CD4-positive, alpha-beta T cell treated with Interleukin-1 beta for 1 hour (primary cell): ENCODE results near the gene RAB38.

Experiments
- DNase-seq, 2 donors: peaks; one replicate each; pipeline ENCODE4 v3.0.0-alpha.2; 2020 to 2022

Gene RAB38

DNA sequence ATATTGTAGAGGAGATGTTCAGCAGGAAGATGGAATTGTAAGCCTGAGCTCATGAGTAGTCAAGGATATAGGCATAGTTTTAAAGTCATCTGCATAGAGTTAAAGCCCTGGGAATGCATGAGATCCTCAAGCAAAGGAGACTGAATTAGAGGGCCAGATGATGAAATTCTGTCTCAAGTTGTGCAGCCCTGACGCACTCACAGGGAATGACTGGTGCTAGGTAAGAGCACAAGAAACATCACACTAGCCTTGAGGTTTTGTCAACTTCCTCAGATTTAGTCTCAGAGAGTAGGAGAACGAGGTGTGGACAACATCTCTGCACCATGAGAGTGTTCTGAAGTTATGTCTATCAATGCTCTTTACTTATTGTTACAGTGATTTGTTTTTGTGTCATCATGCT, 5.8 kb downstream of the RAB38 start:
- no peak for DNase-seq

DNA sequence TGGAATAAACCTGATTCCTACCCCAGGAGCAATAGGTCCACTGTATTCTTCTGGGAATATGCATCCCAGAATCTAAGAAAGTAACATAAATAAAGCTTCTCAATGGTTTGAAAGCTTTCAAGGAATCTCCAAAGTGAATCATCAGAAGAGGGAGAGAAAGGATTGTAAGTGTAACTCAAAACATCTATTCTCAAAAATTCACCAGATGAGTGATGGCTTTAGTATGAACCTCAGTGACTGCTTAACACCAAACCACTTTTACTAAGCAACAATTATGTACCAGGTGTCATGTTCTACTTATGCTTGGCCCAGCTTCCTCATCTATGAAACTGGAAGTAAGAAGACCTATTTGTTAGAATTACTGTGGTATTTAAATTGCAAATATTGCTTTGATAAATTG, 7.4 kb downstream of the RAB38 start:
- DNase-seq: no peak

DNA sequence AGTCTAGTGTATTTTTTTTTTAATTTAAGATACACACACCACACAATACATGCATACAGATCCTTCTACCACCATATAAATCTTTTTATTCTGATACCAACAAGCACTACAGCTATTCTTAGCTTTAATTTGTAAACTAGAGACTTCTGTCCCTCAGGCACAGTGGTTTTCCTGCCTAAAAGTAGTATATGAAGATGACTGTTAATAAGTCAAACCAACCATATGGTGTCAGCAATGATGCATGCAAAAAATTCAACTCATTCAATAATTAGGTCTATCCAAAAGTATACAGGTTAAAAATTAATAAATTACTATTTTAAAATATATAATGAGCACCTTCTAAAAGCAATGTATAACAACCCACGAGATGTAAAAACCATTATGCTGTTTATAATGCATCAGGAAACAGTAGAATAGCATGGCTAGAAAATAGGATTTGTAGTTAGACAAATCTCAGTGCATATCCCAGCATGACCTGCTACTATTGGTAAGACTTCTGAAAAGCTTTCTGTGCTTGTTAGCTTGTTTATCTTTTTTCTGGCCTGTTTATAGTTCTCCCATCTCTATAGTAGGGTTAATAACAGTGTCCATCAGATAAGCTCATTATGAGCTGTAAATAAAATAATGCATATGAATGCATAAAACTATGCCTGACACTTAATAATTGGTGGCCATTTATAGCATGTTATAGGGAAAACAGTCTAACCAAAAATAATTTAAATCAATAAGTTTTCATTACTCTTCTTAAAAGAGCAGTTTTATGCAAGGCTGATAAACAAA, 10.2 kb downstream of the RAB38 start:
- no peak for DNase-seq

DNA sequence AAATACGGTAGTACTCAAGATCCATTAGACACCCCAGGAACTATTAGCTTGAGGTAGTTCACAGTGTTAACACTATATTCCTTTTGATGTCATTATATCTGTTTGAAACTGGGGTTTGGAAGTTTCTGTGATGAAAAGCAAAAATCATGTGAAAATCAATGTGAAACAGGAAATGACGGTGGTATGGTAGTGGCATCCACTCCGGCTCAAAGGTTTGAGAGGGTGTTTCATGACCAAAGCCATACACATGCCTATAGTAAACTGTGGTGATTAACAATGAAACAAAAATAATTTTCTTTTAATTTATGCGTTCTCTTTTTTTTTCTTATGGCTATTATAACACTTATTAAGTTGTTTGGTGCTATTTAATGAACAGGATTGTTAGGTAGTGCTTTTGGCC, 10.9 kb downstream of the RAB38 start:
- DNase-seq: no peak

DNA sequence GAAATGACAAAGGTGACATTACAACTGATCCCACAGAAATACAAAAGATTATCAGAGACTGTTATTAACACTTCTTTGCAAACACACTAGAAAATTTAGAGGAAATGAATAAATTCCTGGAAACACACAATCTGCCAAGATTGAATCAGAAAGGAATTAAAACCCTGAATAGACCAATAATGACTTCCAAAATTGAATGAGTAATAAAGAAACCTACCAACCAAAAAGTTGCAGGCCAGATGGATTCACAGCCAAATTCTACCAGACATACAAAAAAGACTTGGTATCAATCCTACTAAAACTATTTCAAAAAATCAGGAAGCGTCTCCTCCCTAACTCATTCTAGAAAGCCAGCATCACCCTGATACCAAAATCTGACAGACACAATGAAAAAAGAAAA, 17.2 kb downstream of the RAB38 start:
- no peak for DNase-seq

DNA sequence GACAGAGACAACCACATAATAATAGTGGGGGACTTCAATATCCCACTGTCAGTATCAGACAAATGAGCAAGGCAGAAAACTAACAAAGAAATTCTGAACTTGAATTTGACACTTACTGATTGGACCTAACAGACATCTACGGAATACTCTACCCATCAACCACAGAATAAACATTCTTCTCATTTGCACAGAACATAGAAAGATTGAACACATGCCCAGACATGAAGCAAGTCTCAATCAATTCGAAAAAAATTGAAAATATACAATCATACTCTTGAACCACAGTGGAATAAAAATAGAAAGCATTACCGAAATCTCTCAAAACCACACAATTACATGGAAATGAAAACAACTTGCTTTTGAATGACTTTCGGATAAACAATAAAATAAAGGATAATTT, 17.9 kb downstream of the RAB38 start:
- DNase-seq: no peak

DNA sequence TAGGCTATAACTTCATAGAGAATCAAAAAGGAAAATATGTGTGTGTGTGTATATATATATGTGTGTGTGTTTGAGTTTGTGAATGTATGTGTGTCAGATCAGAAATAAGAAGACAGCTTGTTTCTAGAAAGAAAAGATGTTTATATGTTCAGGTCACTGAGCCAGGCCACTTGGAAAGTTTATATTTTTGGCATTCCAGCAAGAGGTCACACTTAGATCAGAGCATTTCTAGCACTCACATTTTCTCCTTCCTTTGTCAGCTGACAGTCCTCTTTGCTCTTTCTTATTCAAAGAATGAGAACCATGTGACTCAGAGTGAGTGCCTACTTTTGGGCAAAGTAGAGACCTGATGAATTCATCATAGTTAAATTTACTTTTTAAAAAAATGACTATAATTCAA, 22.9 kb downstream of the RAB38 start:
- DNase-seq: no peak

DNA sequence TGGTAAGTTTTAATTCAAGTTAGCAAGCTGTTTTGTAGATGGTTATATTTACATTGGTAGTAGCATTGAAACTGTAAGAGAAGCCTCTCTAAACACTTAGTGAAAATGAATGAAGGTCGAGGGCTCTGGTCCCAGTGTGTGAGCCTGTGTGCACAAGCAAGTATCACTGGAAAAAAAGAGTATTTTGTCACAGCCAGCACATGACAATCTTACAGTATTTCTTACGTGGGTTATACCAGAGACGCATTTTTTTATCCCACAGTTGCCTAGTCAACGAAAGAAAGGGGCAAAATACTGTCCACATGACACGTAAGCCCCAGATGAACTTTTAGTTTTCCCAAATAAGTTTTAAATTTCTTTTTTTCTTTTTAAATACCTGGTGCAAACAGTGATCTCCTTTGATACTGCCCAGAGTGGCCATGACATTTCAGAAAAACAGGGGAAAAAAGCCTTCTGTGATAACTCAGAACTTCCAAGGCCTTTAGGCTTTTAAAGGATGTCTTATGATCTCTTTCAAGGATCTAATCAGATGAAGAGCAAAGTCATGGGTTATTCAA, 23.5 kb downstream of the RAB38 start:
- no peak for DNase-seq

DNA sequence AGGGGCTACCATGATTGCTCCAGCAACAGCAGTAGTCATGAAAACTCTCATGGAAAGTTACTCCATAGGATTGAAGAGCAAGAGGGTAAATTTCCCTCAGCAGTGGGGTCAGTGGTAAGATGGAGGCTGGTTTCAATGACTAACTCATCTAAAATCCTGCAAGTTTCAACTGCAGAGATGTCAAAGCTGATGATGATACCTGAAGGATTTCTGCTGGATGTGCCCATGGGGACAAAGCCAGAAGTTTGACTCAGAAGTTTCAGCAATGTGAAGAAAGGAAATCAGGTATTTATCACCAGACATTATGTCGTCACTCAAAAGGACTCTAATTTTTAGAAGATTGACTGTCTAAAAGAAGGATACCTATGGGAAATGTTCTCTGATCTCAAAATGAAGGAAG, 29.1 kb downstream of the RAB38 start:
- no peak for DNase-seq

DNA sequence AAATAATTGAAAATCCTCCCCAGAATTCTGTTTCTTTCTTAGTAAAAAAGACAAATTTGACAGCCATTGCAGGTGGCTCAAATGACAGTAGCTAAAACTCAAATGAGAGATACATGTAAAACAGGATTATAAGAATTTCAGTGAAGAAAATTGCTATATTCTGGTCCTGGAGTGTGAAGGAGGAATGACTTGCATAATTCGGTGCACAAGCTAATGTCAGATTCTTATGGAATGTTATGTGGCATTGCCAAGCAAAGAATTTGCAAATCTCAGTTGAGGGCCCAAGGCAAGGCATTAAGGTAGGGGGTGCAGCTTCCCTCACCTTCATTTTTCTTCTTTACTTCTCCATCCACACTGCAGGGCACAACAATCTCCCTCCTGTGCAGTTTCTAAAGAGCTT, 35.4 kb downstream of the RAB38 start:
- DNase-seq: no peak

DNA sequence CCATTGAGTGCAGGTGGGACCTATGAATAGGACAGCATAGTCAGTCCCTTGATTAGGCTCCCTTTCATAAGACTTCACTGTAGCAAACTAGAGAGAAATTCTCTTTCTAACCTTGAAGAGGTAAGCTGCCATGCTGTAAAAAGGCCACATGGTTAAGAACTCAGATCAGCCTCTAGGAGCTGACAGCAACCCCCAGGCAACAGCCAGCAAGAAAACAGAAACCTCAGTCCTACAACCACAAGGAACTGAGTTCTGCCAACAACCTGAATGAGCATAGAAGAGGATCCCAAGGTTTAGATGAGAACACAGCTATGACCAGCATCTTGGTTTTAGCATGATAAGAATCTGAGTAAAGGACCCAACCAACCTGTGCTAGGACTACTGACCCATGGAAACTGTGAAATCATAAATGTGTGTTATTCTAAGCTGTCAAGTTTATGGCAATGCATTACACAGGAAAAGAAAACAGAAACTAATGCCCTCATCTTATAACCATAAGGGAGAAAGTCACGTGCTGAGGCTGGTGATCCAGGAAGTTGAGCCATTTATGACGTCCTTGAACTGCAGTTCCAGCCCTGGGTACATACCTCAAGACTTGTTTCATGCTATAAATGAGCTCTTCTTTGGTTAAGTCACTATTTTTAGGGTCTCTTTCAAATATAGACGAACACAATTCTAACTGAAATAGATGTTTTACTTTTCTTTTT, 43.3 kb downstream of the RAB38 start:
- no peak for DNase-seq

DNA sequence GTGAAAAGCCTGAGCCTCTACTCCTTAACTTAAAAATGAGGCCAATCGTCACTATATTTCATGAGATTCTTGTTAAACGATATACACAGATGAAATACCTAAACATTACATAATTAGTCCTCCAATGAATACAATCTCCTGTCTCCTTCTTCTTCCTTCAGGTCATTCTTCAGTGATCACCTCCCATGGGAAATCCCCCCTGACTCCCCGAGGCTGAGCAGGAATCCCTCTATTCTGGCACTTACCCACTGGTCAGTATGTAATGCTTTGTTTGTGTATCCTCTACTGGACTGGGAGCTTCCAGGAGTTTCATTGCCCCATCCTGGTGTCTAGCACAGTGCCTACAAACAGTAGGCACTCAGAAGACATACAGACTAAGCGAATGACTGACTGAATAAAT, 52.3 kb downstream of the RAB38 start:
- DNase-seq: no peak

DNA sequence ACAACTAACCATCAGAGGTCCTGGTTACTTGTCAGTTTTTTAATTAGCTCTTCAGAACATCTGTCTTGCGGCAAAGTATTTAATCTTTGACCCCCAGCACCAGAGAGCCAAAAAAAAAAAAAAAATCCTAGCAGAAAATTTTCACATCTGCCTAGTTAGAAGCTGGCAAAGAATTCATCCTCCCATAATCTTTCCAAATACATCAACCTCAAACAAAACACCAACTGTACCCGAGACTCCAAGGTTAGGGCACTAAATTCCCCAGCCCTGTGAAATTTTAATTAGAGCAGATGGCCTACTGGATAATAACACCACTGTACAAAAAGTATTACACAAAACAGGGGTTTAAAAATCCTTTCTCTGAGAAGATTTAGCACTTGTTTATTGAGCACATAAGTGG, 55.7 kb downstream of the RAB38 start:
- DNase-seq: no peak

DNA sequence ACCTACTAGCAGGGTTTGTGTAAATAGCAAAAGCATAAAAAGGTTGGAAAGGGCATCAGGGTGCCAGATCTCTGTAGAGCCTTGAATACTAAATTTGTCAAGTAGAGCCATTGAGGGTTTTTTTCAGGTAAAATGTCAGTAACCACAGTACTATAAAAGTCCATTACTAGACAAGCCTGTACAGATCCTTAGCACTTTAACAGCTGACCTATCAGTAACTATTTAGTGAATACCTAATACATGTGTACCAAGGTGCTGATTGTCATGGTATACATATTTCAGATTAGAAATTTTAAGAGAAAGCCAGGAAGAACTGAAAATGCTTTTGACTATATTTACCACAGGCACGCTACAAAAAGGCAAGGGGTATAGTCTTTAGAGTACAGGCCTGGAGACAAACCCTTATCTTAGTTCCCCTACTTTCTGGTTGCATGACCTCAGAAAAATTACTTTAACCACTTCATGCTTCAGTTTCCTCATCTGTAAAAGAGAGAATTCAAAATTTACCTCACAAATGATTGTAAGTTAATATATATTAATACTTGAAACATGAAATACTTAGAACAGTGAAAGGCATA, 57.9 kb downstream of the RAB38 start:
- DNase-seq: no peak

DNA sequence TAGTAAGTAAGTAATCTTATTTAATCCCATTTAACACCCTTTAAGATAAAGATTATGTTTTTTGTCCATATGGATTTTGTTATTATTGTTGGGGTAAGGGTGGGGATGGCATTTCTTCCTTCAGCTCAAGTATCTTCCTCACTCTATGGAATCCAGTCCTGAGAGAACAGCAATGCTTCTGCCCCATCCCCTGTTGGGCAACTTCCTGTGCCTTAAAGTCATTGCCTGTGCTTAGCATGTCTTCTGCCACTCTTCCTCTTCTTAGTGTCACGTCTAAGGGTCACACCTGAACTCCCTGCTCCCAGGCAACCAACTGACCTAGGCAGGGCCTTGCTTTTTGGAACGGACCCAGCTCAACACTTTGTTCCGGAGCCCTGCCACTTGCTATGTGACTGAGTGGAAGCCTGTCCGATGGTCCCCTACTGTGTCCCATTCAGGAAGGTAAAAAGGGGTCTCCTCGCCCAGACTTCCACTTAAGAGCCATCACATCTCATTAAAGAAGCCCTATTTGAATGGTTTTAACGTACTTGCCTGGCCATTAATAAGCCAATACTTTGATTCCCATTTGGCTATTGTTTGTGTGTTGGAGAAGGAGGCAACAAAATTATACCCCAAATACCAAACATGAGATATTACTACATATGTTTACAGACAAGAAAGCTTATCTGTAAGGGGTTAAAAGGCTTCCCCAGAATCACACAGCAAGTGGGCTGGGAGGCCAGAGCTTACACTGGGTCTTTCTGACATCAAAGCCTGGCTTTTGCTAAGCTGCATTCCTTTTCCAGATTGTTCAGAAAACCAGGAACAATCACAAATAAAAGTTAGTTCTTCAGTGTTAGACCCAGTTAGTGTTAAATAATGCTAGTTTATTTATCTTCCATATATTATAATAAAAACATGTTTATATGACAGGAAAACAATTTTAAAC, 59.2 kb downstream of the RAB38 start:
- no peak for DNase-seq

DNA sequence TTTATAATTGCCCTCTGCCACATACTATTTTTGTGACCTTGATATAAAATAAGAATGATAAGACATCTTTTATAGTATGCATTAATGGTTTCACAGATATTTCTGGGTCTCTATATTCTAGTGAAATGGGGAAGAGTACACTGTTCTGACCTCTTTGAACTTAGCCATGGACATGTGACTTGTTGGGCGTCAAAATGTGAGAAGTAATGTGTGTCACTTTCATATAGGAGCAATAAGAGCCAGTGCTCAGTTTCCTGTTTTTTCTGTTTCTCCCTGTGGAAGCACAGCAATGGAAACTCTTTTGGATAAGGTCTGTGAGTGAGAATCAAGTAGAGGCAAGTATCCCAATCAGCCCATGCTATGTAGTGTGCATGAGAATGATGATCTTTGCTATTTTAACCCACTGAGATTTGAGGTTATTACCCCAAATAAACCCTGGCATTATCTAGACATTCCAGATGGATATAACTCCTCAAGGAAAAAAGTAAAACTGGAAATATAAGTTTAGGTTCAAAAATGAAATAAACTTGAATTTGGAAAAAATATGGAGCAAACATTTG, 60.7 kb downstream of the RAB38 start:
- no peak for DNase-seq

DNA sequence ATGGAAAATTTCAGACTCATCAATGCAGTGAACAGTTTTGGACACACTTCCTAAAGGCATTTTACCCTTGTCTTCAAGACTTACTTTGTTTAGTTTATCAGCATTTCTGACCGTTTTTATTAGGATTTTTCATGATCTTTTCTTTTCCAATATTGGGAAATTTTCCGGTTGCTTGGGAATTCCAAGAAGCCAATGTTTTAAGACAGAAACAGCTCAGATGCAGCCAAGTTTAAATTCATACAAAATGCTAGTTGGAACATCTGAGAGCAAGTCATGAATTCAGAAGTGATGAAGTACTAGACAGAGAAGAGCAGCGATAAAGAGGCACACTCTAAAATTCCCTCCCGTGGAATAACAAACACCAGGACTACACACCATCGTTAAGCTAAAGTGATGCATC, 68.6 kb downstream of the RAB38 start:
- DNase-seq: no peak

DNA sequence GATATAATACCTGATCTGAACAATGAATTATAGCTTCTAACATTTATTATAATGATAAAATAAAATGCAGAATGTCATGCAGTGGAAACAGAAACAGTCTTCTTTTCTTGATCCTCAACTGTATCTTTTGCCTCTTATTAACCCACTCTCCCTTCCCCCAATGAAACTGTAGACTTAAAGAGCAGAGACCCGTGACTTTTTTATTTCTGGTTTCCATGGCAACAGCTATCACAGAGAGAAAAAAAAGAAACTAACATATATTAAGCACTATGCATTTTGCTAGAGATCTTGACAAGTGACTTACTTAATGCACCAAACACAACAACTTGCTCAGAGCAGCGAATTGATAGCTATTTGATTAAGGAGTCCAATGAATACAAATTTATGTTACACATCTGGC, 69.3 kb downstream of the RAB38 start:
- no peak for DNase-seq

DNA sequence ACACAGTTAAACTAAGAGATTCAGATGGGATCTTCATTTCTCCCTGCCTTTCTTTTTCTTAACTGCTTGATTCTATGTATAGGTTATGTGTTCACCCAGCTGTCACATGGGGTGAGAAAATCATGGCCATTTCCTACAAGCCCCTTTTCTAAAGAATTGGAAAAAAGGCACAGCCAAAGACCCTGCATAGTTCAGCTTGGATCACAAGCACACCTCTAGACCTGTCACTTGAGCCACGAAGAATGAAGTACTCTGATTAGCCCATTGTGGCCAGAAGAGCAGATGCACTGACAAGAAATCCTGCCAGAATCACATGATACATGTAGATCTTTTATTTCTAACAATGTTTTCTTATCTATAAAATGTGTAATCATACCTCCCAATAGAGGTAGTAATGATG, 69.7 kb downstream of the RAB38 start:
- DNase-seq: no peak

DNA sequence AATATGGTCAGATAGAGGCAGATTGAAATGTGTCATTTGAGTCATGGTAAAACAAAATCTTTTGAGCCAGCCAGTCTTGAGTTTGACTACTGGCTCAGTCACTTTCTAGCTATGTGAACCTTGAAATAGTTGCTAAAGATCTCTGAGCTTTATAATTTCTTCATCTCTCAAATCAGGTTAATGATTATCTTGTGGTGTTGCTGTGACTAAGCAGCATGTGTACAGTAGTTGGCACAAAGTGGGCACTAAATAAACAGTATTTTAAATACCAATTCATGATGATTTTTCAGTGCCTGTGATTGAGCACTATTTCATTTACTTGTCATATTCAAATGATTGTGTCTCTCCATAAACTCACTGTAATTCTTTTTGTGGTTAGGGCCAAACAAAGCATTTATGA, 70.8 kb downstream of the RAB38 start:
- no peak for DNase-seq

DNA sequence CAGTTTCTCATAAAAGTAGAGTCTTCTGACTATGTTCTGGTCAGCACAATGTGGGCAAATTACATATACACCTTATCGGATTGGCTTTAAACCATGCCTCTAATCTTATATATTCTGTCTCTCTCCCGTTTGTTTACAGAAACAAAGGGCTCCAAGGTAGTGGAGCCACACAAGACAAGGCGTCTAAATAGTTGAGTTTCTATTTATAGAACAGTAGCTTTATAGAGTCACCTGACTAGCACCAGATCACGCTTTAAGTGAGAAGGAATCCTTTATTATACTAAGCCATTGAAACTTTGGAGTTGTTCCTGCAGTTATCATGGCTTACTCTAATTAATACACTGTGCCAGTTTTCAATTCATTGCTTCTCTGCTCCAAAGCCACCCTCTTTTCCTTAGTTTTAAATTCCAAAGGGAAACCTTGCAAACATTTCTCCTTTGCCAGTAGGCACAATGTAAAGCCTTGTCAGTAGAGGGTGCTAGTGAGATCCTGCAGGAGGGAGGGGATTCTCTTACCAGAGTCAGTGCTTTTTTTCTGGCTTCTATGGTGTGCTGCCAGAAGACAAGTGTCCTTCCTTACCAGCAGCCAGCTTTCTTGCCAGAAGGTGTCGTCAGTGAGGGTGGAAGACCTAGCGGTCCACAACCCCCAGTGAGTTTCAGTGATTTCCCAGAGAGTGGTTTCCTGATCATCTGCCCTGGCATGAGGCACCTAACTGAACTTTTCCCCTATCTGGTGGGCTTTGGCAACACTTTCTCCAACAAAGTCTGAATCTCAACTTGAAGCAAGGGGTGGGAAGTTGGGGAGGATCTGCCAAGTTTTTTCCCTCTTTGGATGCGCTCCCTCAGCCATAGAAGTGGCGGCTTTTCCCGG, 71.7 kb downstream of the RAB38 start:
- DNase-seq: peak; percentile 10 to 53

DNA sequence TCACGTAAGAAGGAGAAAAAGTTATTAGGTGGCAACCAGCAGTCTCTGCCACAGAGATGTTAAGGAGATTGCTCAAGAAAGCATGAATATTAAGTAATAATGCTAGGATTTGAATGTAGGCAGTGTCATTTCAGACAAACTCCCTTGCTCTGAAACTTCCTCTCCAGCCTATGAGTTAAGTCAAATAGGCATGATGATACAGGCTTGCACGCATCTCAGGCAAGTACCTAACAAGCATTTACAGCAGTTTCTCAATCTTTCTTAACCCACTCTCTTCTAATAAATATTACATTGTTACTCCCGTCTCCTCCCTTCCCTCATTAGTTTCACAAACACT, 72.7 kb downstream of the RAB38 start:
- no peak for DNase-seq
